Breast epithelium (tissue), 3 donors: ENCODE measurements around the gene KIF6.

ENCODE experiments used
- CTCF ChIP-seq, 3 donors: fragments of 450-650 bp; IDR thresholded peaks; one replicate each; pipeline ENCODE4 v1.5.1; 2016 to 2017; ENCODE audit warnings: antibody characterized with exemption in 3 of 3, mild to moderate bottlenecking in 3 of 3, moderate library complexity in 3 of 3
- POLR2A ChIP-seq: fragments of 450-650 bp; IDR thresholded peaks from one replicate; pipeline ENCODE4 v1.6.1; 2016; ENCODE audit warnings: antibody characterized with exemption, mild to moderate bottlenecking, moderate library complexity
- POLR2AphosphoS5 ChIP-seq, 3 donors: sonication (generic); formaldehyde crosslinking; IDR thresholded peaks; one replicate each; pipeline ENCODE4 v1.6.1; 2017; ENCODE audit warnings: antibody characterized with exemption in 3 of 3

- TF ChIP-seq CTCF (IDR thresholded peaks at IDR 0.05) = no peak
- TF ChIP-seq POLR2A = no peak
- peak in 1 of 3 donors; percentile 12 for TF ChIP-seq POLR2AphosphoS5 (IDR thresholded peaks at IDR 0.05)
Observed at GRCh38 chr6:39402239-39402751, 322.9 kb downstream of the KIF6 start.
